ENCODE data around the gene SIK2. TPM values are rescaled to one million over a fixed set of nuclear protein-coding genes. Genes with fewer than 3 reads are reported as not detected.
A peak's percentile ranks its signal among the peaks of the same experiment; 100 is the strongest.

The SIK2 gene
- 1 to 10 TPM; 8.1 to 9.6 TPM for total RNA-seq
- total RNA-seq = 26.8 to 45.9 reads per million in 2 donors

DNA sequence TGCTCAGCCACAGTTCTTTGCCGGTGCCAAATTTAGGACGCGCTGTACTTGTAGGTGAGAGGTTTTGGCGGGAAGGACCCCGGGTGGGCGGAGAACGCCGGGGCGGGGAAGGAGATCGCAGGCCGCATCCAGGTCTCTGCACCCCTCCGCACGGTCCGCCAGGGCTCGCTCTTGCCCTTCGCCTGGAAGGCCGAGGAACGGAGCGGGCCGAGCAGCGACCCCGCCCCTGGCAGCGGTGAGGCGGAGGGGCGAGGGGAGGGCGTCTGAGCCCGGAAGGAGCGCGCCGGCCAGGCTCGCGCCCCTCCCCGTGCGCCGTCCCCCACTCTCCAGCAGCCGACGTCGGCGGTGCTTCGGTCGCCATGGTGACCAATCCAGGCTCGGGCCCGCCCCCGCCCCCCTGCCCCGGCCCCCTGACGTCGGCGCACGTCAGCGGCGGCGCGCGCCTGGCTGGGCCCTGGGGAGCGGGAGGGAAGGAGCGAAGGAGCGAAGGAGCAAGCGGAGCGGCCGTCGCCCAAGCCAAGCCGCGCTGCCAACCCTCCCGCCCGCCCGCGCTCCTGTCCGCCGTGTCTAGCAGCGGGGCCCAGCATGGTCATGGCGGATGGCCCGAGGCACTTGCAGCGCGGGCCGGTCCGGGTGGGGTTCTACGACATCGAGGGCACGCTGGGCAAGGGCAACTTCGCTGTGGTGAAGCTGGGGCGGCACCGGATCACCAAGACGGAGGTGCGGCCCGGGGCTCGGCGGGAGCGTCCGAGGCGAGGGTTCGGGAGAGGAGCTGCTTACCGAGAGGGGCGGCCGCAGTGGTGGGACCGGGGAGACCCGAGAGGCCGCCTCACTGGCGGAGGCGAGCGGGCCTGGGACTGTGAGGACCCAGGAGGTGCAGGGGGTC, at the start of gene SIK2:
Gene SIK2 (plus strand): TSS at position 471 of the 886 bp plus-strand sequence. CDS start 115 bp downstream, at position 586.
- peaks cover 4% of the 10 kb centered on the region for H3K36me3 Mint-ChIP-seq (ENCODE audit: low read depth)
- H3K27me3 Mint-ChIP-seq = no peaks in the 10 kb centered on the region
- H3K27ac Mint-ChIP-seq = peak within 1 kb of the TSS; percentile 98
- H3K4me1 Mint-ChIP-seq = peaks cover 32% of the 10 kb centered on the region
- peak; percentile 87 for ATAC-seq
- peak within 1 kb of the TSS; percentile 100 for H3K4me3 Mint-ChIP-seq
- peak; percentile 78 to 88 (median 84) for DNase-seq
- H3K9me3 ChIP-seq (ENCODE audit: control insufficient read depth, low read length, poor library complexity, severe bottlenecking) = no peaks in the 10 kb centered on the region

DNA sequence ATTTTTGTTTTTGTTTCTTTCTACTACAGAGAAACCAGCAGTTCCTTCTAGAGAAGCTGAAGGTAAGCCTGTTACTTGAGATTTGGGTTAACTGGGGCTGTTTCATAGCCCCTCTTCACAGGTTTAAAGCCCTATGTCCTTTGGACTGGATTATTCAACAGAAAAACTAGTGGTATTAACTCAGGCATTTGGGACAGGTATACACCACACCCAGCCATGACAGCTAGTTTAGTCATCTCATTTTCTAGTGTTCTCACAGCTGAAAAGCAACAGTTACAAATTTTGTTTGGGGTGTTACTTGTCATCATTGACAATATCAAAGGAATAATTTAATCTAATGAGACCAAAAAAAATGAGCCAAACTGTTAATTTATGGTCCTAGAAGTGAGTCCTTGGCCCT, 47.7 kb upstream of the SIK2 start:
- Mint-ChIP-seq H3K4me3 (no peak overlapping the region), H3K36me3 (ENCODE audit: low read depth) (no peaks in the 10 kb centered on the region), H3K27ac (no peak overlapping the region), H3K27me3 (peaks cover 33% of the 10 kb centered on the region), H3K4me1 (no peaks in the 10 kb centered on the region)
- ATAC-seq = no peak
- no peaks in the 10 kb centered on the region for H3K9me3 ChIP-seq (ENCODE audit: control insufficient read depth, low read length, poor library complexity, severe bottlenecking)
- no peak for DNase-seq

DNA sequence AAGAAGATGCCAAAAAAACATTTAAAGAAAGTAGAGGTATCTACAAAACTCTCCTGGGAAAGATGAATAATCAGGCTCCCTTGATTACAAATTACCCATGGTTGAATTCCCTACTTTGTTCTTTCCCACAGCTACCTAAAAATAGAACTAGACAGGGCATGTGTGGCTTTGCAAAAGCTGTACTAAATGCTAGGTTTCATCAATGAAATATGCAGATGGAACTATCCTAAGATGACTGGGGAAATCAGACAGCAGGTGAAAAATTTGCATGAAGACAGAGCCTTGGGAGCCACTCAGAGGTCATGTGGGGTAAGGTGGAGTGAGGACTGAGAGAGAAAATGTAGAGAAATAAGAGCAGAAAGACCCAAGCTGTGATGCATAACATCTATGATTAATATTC, 47.0 kb upstream of the SIK2 start:
- H3K27ac Mint-ChIP-seq = no peak overlapping the region
- no peaks in the 10 kb centered on the region for H3K36me3 Mint-ChIP-seq (ENCODE audit: low read depth)

DNA sequence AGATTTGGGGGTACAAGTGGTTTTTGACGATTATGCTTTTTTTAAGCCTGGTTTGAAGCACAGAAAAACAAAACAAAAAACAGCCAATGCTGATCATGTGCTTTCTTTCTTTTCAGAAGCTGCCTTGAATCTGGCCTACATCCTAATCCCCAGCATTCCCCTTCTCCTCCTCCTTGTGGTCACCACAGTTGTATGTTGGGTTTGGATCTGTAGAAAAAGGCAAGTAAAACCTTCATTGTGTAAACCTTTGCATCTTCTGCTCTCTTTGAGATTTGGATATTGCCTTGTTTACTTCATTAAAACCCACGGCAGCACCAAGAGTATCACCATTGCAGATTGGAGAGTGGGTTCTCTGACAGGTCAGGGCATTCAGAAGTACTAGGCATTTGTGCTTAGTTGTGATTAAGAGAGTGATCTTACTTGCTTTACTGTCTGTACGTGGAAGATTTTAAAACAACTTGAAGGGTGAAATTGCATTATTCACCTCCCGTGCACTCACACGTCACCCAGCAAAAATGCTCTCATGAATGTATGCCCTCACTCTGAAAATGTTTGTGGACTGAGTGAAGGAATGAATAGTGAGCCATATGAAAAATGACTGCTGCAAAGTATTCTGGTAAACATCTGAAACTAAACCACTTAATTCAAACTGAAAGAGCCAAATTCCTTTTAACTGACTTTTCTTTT, 44.7 kb upstream of the SIK2 start:
- Mint-ChIP-seq H3K27ac (no peak overlapping the region), H3K4me1 (no peaks in the 10 kb centered on the region), H3K4me3 (no peak overlapping the region), H3K27me3 (peaks cover 22% of the 10 kb centered on the region), H3K36me3 (ENCODE audit: low read depth) (no peaks in the 10 kb centered on the region)
- H3K9me3 ChIP-seq (ENCODE audit: control insufficient read depth, low read length, poor library complexity, severe bottlenecking) = no peaks in the 10 kb centered on the region
- no peak for ATAC-seq
- no peak for DNase-seq

More for the DNA sequence above, 47.0 kb upstream of the SIK2 start:
- Mint-ChIP-seq H3K4me1 (no peaks in the 10 kb centered on the region), H3K4me3 (no peak overlapping the region), H3K27me3 (peaks cover 30% of the 10 kb centered on the region)
- DNase-seq (no peak), ATAC-seq (no peak)
- H3K9me3 ChIP-seq (ENCODE audit: control insufficient read depth, low read length, poor library complexity, severe bottlenecking) = no peaks in the 10 kb centered on the region

DNA sequence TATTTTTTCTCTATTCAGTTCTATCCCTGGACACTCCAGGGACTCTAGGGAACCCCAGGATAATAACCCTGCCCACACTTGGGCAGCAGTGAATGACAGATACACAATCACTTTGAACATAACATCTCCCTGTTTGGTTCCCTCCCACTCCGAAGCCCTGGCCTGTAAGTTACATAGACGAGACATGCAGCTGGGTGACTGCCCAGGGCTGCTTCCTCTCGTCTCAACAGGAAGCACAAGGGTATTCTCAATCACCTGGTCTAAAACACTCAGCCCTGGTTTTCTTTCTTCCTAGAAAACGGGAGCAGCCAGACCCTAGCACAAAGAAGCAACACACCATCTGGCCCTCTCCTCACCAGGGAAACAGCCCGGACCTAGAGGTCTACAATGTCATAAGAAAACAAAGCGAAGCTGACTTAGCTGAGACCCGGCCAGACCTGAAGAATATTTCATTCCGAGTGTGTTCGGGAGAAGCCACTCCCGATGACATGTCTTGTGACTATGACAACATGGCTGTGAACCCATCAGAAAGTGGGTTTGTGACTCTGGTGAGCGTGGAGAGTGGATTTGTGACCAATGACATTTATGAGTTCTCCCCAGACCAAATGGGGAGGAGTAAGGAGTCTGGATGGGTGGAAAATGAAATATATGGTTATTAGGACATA, 42.3 kb upstream of the SIK2 start:
- H3K4me3 Mint-ChIP-seq = no peak overlapping the region
- H3K27me3 Mint-ChIP-seq = peaks cover 27% of the 10 kb centered on the region
- H3K4me1 Mint-ChIP-seq = no peaks in the 10 kb centered on the region
- DNase-seq (no peak), ATAC-seq (no peak)
- H3K27ac Mint-ChIP-seq = no peak overlapping the region
- H3K36me3 Mint-ChIP-seq (ENCODE audit: low read depth) = no peaks in the 10 kb centered on the region
- no peaks in the 10 kb centered on the region for H3K9me3 ChIP-seq (ENCODE audit: control insufficient read depth, low read length, poor library complexity, severe bottlenecking)

DNA sequence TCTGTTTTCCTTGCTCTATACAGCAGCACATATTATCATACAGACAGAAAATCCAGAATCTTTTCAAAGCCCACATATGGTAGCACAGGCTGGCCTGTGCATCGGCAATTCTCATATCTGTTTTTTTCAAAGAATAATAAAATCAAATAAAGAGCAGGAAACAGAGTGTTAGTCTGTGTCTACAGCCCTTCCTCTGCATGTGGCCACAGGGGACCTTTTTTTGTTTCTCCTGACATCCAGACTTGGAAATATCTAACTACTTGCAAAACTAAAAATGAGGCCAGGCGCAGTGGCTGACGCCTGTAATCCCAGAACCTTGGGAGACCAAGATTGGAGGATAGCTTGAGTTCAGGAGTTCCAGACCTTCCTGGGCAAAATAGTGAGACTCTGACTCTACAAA, 41.4 kb upstream of the SIK2 start:
- ATAC-seq (no peak), DNase-seq (no peak)
- H3K9me3 ChIP-seq (ENCODE audit: control insufficient read depth, low read length, poor library complexity, severe bottlenecking) = no peaks in the 10 kb centered on the region
- H3K36me3 Mint-ChIP-seq (ENCODE audit: low read depth) = no peaks in the 10 kb centered on the region
- no peaks in the 10 kb centered on the region for H3K4me1 Mint-ChIP-seq
- H3K27me3 Mint-ChIP-seq = peaks cover 27% of the 10 kb centered on the region
- H3K27ac Mint-ChIP-seq = no peak overlapping the region
- no peak overlapping the region for H3K4me3 Mint-ChIP-seq

DNA sequence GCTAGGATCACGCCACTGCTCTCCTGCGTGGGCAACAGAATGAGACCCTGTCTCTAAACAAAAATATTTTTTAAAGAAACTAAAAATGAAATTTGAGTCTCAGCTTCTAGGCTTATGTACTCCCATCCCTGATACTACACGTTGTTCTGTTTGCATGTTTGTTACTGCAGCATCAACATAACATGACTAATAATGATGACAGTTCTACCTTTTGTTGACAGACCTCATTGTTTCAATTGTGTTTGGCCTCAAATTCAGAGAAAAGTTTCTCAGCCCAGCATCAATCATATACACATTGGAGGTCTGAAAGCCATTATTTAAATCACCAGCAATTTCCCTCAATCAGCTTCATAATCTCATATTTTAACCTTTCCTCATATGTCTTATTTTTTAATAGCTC, 40.9 kb upstream of the SIK2 start:
- no peak for ATAC-seq

DNA sequence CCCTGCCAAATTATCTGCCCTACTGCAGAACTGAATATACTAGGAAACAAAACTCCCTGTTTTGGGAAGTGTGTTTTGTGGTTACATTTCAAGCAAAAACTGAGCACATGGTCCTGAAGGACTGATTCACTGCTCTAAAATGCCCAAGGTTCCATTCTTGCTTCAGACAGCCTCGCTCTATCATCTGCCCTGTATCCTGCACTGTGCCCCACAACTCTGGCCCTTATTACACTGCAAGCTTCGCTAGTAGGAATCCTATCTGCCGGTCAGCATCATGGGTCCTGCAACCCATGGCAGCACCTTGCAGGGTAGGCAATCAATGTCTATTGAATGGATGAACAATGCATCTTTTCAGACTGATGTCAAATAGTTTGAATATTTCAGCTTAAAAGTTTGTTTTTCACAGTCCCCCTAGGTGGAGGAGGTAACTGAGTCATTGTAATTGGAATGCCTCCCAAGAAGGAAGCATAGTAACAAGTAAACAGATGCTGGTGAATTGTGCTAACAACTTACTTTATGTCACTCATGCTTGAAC, 40.4 kb upstream of the SIK2 start:
- Mint-ChIP-seq H3K4me3 (no peak overlapping the region), H3K27ac (no peak overlapping the region), H3K27me3 (peaks cover 27% of the 10 kb centered on the region), H3K4me1 (no peaks in the 10 kb centered on the region), H3K36me3 (ENCODE audit: low read depth) (no peaks in the 10 kb centered on the region)
- DNase-seq = no peak
- ATAC-seq = no peak
- H3K9me3 ChIP-seq (ENCODE audit: control insufficient read depth, low read length, poor library complexity, severe bottlenecking) = no peaks in the 10 kb centered on the region

More for the DNA sequence above, 40.9 kb upstream of the SIK2 start:
- H3K27ac Mint-ChIP-seq = no peak overlapping the region
- H3K4me1 Mint-ChIP-seq = no peaks in the 10 kb centered on the region
- H3K27me3 Mint-ChIP-seq = peaks cover 27% of the 10 kb centered on the region
- no peaks in the 10 kb centered on the region for H3K9me3 ChIP-seq (ENCODE audit: control insufficient read depth, low read length, poor library complexity, severe bottlenecking)
- DNase-seq = no peak
- H3K36me3 Mint-ChIP-seq (ENCODE audit: low read depth) = no peaks in the 10 kb centered on the region
- no peak overlapping the region for H3K4me3 Mint-ChIP-seq

DNA sequence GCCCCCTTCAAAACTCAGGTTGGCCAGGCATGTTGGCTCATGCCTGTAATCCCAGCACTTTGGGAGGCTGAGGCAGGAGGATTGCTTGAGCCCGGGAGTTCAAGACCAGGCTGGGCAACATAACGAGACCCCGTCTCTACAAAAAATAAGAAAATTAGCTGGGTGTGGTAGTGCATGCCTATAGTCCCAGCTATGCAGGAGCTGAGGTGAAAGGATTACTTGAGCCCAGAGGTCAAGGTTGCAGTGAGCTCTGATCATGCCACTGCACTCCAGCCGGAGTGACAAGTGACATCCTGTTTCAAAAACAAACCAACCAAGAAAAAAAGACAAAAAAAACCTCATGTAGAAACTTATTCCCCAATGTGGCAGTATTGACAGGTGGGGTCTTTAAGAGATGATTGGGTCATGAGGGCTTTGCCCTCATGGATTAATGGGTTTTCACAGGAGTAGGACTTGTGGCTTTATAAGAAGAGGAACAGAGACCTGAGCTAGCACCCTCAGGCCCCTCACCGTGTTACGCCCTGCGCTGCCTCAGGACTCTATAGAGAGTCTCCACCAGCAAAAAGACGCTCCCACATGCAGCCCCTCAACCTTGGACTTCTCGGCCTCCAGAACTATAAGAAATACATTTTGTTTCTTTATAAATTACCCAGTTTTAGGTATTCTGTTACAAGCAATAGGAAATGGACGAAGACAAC, 39.4 kb upstream of the SIK2 start:
- H3K9me3 ChIP-seq (ENCODE audit: control insufficient read depth, low read length, poor library complexity, severe bottlenecking) = no peaks in the 10 kb centered on the region
- Mint-ChIP-seq H3K4me1 (no peaks in the 10 kb centered on the region), H3K4me3 (no peak overlapping the region), H3K36me3 (ENCODE audit: low read depth) (no peaks in the 10 kb centered on the region), H3K27me3 (peaks cover 27% of the 10 kb centered on the region), H3K27ac (no peak overlapping the region)
- ATAC-seq (no peak), DNase-seq (no peak)

DNA sequence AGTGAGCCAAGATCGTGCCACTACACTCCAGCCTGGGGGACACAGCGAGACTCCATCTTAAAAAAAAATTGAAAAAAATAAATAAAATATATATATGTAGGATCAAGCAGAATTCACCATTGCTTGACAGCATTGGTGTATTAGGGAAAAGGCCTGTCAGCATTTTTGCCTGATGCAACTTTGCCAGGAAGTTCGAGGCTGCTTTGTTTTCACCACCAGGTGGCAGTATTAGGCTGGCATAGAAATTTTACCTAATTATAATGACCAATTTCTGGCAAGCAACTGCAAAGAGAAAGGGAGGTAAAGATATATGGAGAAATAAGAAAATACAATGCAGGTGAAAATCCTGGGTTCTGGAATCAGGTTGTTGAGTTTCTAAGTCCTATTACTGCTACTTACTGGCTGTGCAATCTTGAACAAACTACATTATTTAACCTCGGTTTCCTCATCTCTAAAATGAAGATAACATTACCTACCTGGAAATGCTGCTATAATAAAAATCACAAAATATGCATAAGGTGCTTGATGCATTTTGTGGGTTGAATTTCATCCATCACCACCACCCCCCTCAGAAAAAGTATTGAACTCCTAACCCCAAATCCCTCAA, 37.0 kb upstream of the SIK2 start:
- DNase-seq = peak in 2 of 3 donors; percentile 26 to 46
- Mint-ChIP-seq H3K27ac (no peak overlapping the region), H3K4me1 (no peaks in the 10 kb centered on the region), H3K4me3 (no peak overlapping the region), H3K36me3 (ENCODE audit: low read depth) (no peaks in the 10 kb centered on the region), H3K27me3 (peaks cover 28% of the 10 kb centered on the region)
- H3K9me3 ChIP-seq (ENCODE audit: control insufficient read depth, low read length, poor library complexity, severe bottlenecking) = no peaks in the 10 kb centered on the region
- peak; percentile 35 for ATAC-seq

DNA sequence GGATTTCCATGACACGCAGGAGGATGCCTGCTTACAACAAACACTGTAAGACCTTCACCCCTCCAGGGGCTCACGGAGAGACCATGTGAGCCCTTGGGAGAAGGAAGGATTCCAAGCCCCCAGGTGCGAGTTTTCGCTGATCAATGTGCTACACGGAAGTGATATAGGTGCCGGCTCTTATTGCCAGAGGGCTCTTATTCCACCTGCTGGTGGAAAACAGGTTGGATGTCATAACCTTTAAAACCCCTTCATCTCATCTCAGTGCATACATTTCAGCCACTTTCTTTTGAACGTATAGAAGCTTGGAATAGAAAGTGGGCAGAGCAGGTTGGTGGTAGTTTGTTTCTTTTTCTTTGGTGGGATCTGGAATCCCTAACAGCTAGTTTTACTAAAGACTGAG, 35.9 kb upstream of the SIK2 start:
- DNase-seq (no peak), ATAC-seq (no peak)
- H3K27me3 Mint-ChIP-seq = peaks cover 36% of the 10 kb centered on the region
- no peak overlapping the region for H3K27ac Mint-ChIP-seq
- H3K4me3 Mint-ChIP-seq = no peak overlapping the region
- H3K4me1 Mint-ChIP-seq = no peaks in the 10 kb centered on the region
- H3K9me3 ChIP-seq (ENCODE audit: control insufficient read depth, low read length, poor library complexity, severe bottlenecking) = no peaks in the 10 kb centered on the region
- H3K36me3 Mint-ChIP-seq (ENCODE audit: low read depth) = peaks cover 3% of the 10 kb centered on the region

DNA sequence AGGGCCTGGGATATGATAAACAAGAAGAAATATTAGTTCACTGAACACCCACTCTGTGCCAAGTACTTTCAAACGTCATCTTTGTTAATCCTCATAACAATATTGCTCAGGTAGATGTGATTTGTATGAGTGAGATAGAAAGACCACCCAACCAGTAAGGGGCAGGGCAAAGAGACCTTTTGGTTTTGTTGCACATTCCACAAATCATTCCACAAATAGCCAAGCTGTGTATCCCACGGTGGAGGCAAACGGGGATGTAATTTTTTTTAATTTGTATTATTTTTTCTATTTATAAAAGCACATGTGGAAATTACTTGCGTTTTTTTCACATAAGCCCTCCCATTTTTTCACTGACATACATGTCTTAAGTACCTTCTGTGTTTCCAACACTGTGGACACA, 32.8 kb upstream of the SIK2 start:
- H3K27me3 Mint-ChIP-seq = peaks cover 39% of the 10 kb centered on the region
- peaks cover 6% of the 10 kb centered on the region for H3K4me1 Mint-ChIP-seq
- ATAC-seq (no peak), DNase-seq (no peak)
- H3K36me3 Mint-ChIP-seq (ENCODE audit: low read depth) = peaks cover 4% of the 10 kb centered on the region
- H3K9me3 ChIP-seq (ENCODE audit: control insufficient read depth, low read length, poor library complexity, severe bottlenecking) = no peaks in the 10 kb centered on the region
- no peak overlapping the region for H3K27ac Mint-ChIP-seq
- H3K4me3 Mint-ChIP-seq = no peak overlapping the region
